HEK293 (cell line): ENCODE results near the gene KCNQ1.

ENCODE experiments used
- REPIN1 ChIP-seq: fragments of 450-650 bp; formaldehyde crosslinking; IDR thresholded peaks from 2 replicates; pipeline ENCODE4 v1.5.1; 2017; ENCODE audit warnings: missing biosample characterization, missing genetic modification characterization, low read depth
- YY1 ChIP-seq: fragments of 450-650 bp; formaldehyde crosslinking; IDR thresholded peaks from 2 replicates; pipeline ENCODE4 v1.5.1; 2018; ENCODE audit warnings: missing biosample characterization, missing genetic modification characterization
- ZNF146 ChIP-seq: fragments of 450-650 bp; formaldehyde crosslinking; IDR thresholded peaks from 2 replicates; pipeline ENCODE4 v1.5.1; 2016; ENCODE audit warnings: missing biosample characterization, missing genetic modification characterization
- ZNF529 ChIP-seq: fragments of 450-650 bp; formaldehyde crosslinking; IDR thresholded peaks from 2 replicates; pipeline ENCODE4 v1.5.1; 2017; ENCODE audit warnings: missing genetic modification characterization, missing biosample characterization; ENCODE audit not compliant: insufficient replicate concordance
- ZNF629 ChIP-seq: fragments of 450-650 bp; formaldehyde crosslinking; IDR thresholded peaks from 2 replicates; pipeline ENCODE4 v1.5.1; 2017; ENCODE audit warnings: missing biosample characterization, missing genetic modification characterization
- ZNF776 ChIP-seq: fragments of 450-650 bp; formaldehyde crosslinking; IDR thresholded peaks from 2 replicates; pipeline ENCODE4 v1.5.0; 2017; ENCODE audit warnings: missing biosample characterization, missing genetic modification characterization, borderline replicate concordance
- TF ChIP-seq, protein P1 (sequence below): fragments of 450-650 bp; formaldehyde crosslinking; IDR thresholded peaks from 2 replicates; pipeline ENCODE4 v1.5.1; 2016; ENCODE audit warnings: missing biosample characterization, missing genetic modification characterization
- TF ChIP-seq, protein P2 (sequence below): fragments of 450-650 bp; formaldehyde crosslinking; IDR thresholded peaks from 2 replicates; pipeline ENCODE4 v1.5.1; 2016; ENCODE audit warnings: missing biosample characterization, missing genetic modification characterization
- TF ChIP-seq, protein P3 (sequence below): fragments of 450-650 bp; formaldehyde crosslinking; IDR thresholded peaks from 2 replicates; pipeline ENCODE4 v1.5.1; 2016; ENCODE audit warnings: missing biosample characterization, missing genetic modification characterization
- TF ChIP-seq, protein P4 (sequence below): fragments of 450-650 bp; formaldehyde crosslinking; IDR thresholded peaks from 2 replicates; pipeline ENCODE4 v1.5.1; 2016; ENCODE audit warnings: missing biosample characterization, missing genetic modification characterization, low read depth
- TF ChIP-seq, protein P5 (sequence below): fragments of 450-650 bp; formaldehyde crosslinking; IDR thresholded peaks from 2 replicates; pipeline ENCODE4 v1.5.1; 2016; ENCODE audit warnings: missing biosample characterization, missing genetic modification characterization, low read depth
- TF ChIP-seq, protein P6 (sequence below): fragments of 450-650 bp; formaldehyde crosslinking; IDR thresholded peaks from 2 replicates; pipeline ENCODE4 v1.5.1; 2016; ENCODE audit warnings: missing biosample characterization, missing genetic modification characterization

DNA sequence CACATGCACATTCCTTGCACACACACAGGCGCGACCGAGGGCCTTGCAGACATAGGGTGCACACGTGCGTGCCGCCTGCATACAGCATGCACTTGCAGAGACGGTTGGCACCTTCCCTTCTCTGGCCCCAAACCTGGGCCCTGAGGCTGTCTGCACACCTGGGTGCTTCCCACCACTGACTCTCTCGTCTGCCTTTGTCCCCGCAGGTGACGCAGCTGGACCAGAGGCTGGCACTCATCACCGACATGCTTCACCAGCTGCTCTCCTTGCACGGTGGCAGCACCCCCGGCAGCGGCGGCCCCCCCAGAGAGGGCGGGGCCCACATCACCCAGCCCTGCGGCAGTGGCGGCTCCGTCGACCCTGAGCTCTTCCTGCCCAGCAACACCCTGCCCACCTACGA is 402.8 kb downstream of the KCNQ1 start:
- TF ChIP-seq ZNF529 (tag by site-specific recombination) (no peak), YY1 (tag by site-specific recombination) (no peak), ZNF776 (tag by site-specific recombination) (no peak), ZNF629 (tag by site-specific recombination) (no peak), REPIN1 (tag by site-specific recombination) (no peak), ZNF146 (no peak)
- TF ChIP-seq, protein P1, sequence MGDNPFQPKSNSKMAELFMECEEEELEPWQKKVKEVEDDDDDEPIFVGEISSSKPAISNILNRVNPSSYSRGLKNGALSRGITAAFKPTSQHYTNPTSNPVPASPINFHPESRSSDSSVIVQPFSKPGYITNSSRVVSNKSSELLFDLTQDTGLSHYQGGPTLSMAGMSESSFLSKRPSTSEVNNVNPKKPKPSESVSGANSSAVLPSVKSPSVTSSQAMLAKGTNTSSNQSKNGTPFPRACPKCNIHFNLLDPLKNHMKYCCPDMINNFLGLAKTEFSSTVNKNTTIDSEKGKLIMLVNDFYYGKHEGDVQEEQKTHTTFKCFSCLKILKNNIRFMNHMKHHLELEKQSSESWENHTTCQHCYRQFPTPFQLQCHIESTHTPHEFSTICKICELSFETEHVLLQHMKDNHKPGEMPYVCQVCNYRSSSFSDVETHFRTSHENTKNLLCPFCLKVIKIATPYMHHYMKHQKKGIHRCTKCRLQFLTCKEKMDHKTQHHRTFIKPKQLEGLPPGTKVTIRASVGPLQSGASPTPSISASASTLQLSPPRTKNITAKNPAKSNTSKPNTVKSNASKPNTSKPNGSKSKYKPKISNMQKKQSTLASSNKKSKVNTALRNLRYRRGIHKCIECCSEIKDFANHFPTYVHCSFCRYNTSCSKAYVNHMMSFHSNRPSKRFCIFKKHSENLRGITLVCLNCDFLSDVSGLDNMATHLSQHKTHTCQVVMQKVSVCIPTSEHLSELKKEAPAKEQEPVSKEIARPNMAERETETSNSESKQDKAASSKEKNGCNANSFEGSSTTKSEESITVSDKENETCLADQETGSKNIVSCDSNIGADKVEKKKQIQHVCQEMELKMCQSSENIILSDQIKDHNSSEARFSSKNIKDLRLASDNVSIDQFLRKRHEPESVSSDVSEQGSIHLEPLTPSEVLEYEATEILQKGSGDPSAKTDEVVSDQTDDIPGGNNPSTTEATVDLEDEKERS = no peak
- TF ChIP-seq, protein P2, sequence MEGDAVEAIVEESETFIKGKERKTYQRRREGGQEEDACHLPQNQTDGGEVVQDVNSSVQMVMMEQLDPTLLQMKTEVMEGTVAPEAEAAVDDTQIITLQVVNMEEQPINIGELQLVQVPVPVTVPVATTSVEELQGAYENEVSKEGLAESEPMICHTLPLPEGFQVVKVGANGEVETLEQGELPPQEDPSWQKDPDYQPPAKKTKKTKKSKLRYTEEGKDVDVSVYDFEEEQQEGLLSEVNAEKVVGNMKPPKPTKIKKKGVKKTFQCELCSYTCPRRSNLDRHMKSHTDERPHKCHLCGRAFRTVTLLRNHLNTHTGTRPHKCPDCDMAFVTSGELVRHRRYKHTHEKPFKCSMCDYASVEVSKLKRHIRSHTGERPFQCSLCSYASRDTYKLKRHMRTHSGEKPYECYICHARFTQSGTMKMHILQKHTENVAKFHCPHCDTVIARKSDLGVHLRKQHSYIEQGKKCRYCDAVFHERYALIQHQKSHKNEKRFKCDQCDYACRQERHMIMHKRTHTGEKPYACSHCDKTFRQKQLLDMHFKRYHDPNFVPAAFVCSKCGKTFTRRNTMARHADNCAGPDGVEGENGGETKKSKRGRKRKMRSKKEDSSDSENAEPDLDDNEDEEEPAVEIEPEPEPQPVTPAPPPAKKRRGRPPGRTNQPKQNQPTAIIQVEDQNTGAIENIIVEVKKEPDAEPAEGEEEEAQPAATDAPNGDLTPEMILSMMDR (tag by site-specific recombination) = no peak
- TF ChIP-seq, protein P3, sequence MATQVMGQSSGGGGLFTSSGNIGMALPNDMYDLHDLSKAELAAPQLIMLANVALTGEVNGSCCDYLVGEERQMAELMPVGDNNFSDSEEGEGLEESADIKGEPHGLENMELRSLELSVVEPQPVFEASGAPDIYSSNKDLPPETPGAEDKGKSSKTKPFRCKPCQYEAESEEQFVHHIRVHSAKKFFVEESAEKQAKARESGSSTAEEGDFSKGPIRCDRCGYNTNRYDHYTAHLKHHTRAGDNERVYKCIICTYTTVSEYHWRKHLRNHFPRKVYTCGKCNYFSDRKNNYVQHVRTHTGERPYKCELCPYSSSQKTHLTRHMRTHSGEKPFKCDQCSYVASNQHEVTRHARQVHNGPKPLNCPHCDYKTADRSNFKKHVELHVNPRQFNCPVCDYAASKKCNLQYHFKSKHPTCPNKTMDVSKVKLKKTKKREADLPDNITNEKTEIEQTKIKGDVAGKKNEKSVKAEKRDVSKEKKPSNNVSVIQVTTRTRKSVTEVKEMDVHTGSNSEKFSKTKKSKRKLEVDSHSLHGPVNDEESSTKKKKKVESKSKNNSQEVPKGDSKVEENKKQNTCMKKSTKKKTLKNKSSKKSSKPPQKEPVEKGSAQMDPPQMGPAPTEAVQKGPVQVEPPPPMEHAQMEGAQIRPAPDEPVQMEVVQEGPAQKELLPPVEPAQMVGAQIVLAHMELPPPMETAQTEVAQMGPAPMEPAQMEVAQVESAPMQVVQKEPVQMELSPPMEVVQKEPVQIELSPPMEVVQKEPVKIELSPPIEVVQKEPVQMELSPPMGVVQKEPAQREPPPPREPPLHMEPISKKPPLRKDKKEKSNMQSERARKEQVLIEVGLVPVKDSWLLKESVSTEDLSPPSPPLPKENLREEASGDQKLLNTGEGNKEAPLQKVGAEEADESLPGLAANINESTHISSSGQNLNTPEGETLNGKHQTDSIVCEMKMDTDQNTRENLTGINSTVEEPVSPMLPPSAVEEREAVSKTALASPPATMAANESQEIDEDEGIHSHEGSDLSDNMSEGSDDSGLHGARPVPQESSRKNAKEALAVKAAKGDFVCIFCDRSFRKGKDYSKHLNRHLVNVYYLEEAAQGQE (tag by site-specific recombination) = no peak
- TF ChIP-seq, protein P4, sequence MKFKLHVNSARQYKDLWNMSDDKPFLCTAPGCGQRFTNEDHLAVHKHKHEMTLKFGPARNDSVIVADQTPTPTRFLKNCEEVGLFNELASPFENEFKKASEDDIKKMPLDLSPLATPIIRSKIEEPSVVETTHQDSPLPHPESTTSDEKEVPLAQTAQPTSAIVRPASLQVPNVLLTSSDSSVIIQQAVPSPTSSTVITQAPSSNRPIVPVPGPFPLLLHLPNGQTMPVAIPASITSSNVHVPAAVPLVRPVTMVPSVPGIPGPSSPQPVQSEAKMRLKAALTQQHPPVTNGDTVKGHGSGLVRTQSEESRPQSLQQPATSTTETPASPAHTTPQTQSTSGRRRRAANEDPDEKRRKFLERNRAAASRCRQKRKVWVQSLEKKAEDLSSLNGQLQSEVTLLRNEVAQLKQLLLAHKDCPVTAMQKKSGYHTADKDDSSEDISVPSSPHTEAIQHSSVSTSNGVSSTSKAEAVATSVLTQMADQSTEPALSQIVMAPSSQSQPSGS = no peak
- TF ChIP-seq, protein P5, sequence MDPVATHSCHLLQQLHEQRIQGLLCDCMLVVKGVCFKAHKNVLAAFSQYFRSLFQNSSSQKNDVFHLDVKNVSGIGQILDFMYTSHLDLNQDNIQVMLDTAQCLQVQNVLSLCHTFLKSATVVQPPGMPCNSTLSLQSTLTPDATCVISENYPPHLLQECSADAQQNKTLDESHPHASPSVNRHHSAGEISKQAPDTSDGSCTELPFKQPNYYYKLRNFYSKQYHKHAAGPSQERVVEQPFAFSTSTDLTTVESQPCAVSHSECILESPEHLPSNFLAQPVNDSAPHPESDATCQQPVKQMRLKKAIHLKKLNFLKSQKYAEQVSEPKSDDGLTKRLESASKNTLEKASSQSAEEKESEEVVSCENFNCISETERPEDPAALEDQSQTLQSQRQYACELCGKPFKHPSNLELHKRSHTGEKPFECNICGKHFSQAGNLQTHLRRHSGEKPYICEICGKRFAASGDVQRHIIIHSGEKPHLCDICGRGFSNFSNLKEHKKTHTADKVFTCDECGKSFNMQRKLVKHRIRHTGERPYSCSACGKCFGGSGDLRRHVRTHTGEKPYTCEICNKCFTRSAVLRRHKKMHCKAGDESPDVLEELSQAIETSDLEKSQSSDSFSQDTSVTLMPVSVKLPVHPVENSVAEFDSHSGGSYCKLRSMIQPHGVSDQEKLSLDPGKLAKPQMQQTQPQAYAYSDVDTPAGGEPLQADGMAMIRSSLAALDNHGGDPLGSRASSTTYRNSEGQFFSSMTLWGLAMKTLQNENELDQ = no peak
- TF ChIP-seq, protein P6, sequence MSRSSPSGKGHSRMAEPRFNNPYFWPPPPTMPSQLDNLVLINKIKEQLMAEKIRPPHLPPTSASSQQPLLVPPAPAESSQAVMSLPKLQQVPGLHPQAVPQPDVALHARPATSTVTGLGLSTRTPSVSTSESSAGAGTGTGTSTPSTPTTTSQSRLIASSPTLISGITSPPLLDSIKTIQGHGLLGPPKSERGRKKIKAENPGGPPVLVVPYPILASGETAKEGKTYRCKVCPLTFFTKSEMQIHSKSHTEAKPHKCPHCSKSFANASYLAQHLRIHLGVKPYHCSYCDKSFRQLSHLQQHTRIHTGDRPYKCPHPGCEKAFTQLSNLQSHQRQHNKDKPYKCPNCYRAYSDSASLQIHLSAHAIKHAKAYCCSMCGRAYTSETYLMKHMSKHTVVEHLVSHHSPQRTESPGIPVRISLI (tag by site-specific recombination) = no peak
